HEK293 (cell line): ENCODE measurements around the gene RASA4B.

ENCODE experiments used
- CTCF ChIA-PET: fragments of 350-600 bp; formaldehyde crosslinking; extraction: SDS; loops from one replicate; lab custom pipeline; 2021; ENCODE audit warnings: antibody characterized with exemption; lab: Yijun Ruan, JAX
- POLR2A ChIA-PET: fragments of 300-600 bp; formaldehyde crosslinking; extraction: SDS; loops from one replicate; lab custom pipeline; 2020; ENCODE audit warnings: antibody characterized with exemption, inconsistent platforms; lab: Yijun Ruan, JAX
- H3K27ac ChIP-seq: fragments of 200-500 bp; sonication (Bioruptor generic); 2 replicates; pipeline ENCODE4 v1.5.1; 2014; ENCODE audit warnings: low read depth, low read length, control low read depth, inconsistent platforms; ENCODE audit errors: extremely low read depth
- H3K36me3 ChIP-seq, 2 experiments: fragments of 200-500 bp in 1 of 2; sonication (Bioruptor generic) in 1 of 2; 1 replicate in 1 of 2; 2 replicates in 1 of 2; pipeline ENCODE4 v1.5.1; 2014 to 2017; ENCODE audit warnings: inconsistent platforms in 2 of 2, low read length in 2 of 2; ENCODE audit not compliant: control insufficient read depth in 2 of 2, insufficient read depth in 1 of 2
- H3K4me1 ChIP-seq: fragments of 200-500 bp; sonication (Bioruptor generic); 2 replicates; pipeline ENCODE4 v1.5.1; 2014; ENCODE audit warnings: mild to moderate bottlenecking, low read length, inconsistent platforms; ENCODE audit not compliant: control insufficient read depth, insufficient read depth
- H3K4me3 ChIP-seq: 2 replicates; pipeline ENCODE4 v1.5.1; 2011; ENCODE audit warnings: low read depth, mild to moderate bottlenecking, control low read depth, low read length, moderate library complexity
- H3K9me3 ChIP-seq: fragments of 200-500 bp; sonication (Bioruptor generic); 2 replicates; pipeline ENCODE4 v1.5.1; 2014; ENCODE audit warnings: low read depth, low read length, inconsistent platforms; ENCODE audit not compliant: control insufficient read depth, insufficient read depth
- GLIS1 ChIP-seq: fragments of 450-650 bp; formaldehyde crosslinking; IDR thresholded peaks from 2 replicates; pipeline ENCODE4 v1.5.1; 2016; ENCODE audit warnings: missing biosample characterization, missing genetic modification characterization
- GLIS2 ChIP-seq: fragments of 450-650 bp; formaldehyde crosslinking; IDR thresholded peaks from 2 replicates; pipeline ENCODE4 v1.5.1; 2016; ENCODE audit warnings: missing biosample characterization, missing genetic modification characterization
- PRDM10 ChIP-seq: fragments of 450-650 bp; formaldehyde crosslinking; IDR thresholded peaks from 2 replicates; pipeline ENCODE4 v1.5.1; 2016; ENCODE audit warnings: missing biosample characterization, missing genetic modification characterization
- SP3 ChIP-seq: fragments of 450-650 bp; formaldehyde crosslinking; IDR thresholded peaks from 2 replicates; pipeline ENCODE4 v1.5.1; 2016; ENCODE audit warnings: missing biosample characterization, missing genetic modification characterization
- ZBTB11 ChIP-seq: fragments of 450-650 bp; formaldehyde crosslinking; conservative IDR thresholded peaks from 2 replicates; pipeline ENCODE4 v1.5.1; 2016; ENCODE audit warnings: low read depth, missing biosample characterization, missing genetic modification characterization
- ZFP3 ChIP-seq: fragments of 450-650 bp; formaldehyde crosslinking; IDR thresholded peaks from 2 replicates; pipeline ENCODE4 v1.5.1; 2016; ENCODE audit warnings: low read depth, missing biosample characterization, missing genetic modification characterization
- ZNF335 ChIP-seq: fragments of 450-650 bp; formaldehyde crosslinking; conservative IDR thresholded peaks from 2 replicates; pipeline ENCODE4 v1.5.1; 2016; ENCODE audit warnings: missing biosample characterization, missing genetic modification characterization
- ZNF610 ChIP-seq: fragments of 450-650 bp; formaldehyde crosslinking; IDR thresholded peaks from 2 replicates; pipeline ENCODE4 v1.5.1; 2016; ENCODE audit warnings: missing biosample characterization, missing genetic modification characterization, borderline replicate concordance
- ZXDB ChIP-seq: fragments of 450-650 bp; formaldehyde crosslinking; IDR thresholded peaks from 2 replicates; pipeline ENCODE4 v1.5.1; 2016; ENCODE audit warnings: missing biosample characterization, missing genetic modification characterization
- TF ChIP-seq, protein P1 (sequence below): fragments of 450-650 bp; formaldehyde crosslinking; IDR thresholded peaks from 2 replicates; pipeline ENCODE4 v1.5.1; 2016; ENCODE audit warnings: missing biosample characterization, missing genetic modification characterization
- TF ChIP-seq, protein P2 (sequence below): fragments of 450-650 bp; IDR thresholded peaks from 2 replicates; pipeline ENCODE4 v1.5.1; 2018; ENCODE audit warnings: missing biosample characterization, mild to moderate bottlenecking, missing genetic modification characterization
- TF ChIP-seq, protein P3 (sequence below): fragments of 450-650 bp; formaldehyde crosslinking; IDR thresholded peaks from 2 replicates; pipeline ENCODE4 v1.5.1; 2016; ENCODE audit warnings: missing biosample characterization, missing genetic modification characterization
- TF ChIP-seq, protein P4 (sequence below): fragments of 450-650 bp; formaldehyde crosslinking; IDR thresholded peaks from 2 replicates; pipeline ENCODE4 v1.5.1; 2016; ENCODE audit warnings: missing biosample characterization, missing genetic modification characterization

The RASA4B gene

GRCh38 chr7:102434039-102434486 lies 83.5 kb downstream of the RASA4B start:
- POLR2A ChIA-PET: interaction anchor here (0.6 to 1.0 kb wide), 2 partner anchors 18 to 314 kb away, joined by 3 to 5 read pairs; no protein-coding TSS in a partner anchor
- no peaks in the 10 kb centered on the region for H3K9me3 ChIP-seq
- H3K36me3 ChIP-seq: peaks cover 7 to 16% of the 10 kb centered on the region in 2 experiments; a peak in 2 of 3 replicates
- 0 out of 2 replicates have a peak, but pooled peaks have one; percentile 12 for TF ChIP-seq SP3 (tag by site-specific recombination)
- peak; percentile 6; the same call in 1 of the 2 replicates for TF ChIP-seq ZXDB (tag by site-specific recombination)
- TF ChIP-seq, protein P1, sequence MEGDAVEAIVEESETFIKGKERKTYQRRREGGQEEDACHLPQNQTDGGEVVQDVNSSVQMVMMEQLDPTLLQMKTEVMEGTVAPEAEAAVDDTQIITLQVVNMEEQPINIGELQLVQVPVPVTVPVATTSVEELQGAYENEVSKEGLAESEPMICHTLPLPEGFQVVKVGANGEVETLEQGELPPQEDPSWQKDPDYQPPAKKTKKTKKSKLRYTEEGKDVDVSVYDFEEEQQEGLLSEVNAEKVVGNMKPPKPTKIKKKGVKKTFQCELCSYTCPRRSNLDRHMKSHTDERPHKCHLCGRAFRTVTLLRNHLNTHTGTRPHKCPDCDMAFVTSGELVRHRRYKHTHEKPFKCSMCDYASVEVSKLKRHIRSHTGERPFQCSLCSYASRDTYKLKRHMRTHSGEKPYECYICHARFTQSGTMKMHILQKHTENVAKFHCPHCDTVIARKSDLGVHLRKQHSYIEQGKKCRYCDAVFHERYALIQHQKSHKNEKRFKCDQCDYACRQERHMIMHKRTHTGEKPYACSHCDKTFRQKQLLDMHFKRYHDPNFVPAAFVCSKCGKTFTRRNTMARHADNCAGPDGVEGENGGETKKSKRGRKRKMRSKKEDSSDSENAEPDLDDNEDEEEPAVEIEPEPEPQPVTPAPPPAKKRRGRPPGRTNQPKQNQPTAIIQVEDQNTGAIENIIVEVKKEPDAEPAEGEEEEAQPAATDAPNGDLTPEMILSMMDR: 0 out of 2 replicates have a peak, but pooled peaks have one; percentile 4
- no peak for TF ChIP-seq ZNF610 (tag by site-specific recombination)
- TF ChIP-seq ZNF335 (tag by site-specific recombination): peak; percentile 69
- TF ChIP-seq, protein P2, sequence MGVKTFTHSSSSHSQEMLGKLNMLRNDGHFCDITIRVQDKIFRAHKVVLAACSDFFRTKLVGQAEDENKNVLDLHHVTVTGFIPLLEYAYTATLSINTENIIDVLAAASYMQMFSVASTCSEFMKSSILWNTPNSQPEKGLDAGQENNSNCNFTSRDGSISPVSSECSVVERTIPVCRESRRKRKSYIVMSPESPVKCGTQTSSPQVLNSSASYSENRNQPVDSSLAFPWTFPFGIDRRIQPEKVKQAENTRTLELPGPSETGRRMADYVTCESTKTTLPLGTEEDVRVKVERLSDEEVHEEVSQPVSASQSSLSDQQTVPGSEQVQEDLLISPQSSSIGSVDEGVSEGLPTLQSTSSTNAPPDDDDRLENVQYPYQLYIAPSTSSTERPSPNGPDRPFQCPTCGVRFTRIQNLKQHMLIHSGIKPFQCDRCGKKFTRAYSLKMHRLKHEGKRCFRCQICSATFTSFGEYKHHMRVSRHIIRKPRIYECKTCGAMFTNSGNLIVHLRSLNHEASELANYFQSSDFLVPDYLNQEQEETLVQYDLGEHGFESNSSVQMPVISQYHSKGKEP: no peak
- TF ChIP-seq ZFP3 (tag by site-specific recombination): no peak
- TF ChIP-seq PRDM10 (tag by site-specific recombination): peak; percentile 77
- TF ChIP-seq GLIS2 (tag by site-specific recombination): 0 out of 2 replicates have a peak, but pooled peaks have one; percentile 2
- 0 out of 2 replicates have a peak, but pooled peaks have one; percentile 9 for TF ChIP-seq GLIS1 (tag by site-specific recombination)
- TF ChIP-seq, protein P3, sequence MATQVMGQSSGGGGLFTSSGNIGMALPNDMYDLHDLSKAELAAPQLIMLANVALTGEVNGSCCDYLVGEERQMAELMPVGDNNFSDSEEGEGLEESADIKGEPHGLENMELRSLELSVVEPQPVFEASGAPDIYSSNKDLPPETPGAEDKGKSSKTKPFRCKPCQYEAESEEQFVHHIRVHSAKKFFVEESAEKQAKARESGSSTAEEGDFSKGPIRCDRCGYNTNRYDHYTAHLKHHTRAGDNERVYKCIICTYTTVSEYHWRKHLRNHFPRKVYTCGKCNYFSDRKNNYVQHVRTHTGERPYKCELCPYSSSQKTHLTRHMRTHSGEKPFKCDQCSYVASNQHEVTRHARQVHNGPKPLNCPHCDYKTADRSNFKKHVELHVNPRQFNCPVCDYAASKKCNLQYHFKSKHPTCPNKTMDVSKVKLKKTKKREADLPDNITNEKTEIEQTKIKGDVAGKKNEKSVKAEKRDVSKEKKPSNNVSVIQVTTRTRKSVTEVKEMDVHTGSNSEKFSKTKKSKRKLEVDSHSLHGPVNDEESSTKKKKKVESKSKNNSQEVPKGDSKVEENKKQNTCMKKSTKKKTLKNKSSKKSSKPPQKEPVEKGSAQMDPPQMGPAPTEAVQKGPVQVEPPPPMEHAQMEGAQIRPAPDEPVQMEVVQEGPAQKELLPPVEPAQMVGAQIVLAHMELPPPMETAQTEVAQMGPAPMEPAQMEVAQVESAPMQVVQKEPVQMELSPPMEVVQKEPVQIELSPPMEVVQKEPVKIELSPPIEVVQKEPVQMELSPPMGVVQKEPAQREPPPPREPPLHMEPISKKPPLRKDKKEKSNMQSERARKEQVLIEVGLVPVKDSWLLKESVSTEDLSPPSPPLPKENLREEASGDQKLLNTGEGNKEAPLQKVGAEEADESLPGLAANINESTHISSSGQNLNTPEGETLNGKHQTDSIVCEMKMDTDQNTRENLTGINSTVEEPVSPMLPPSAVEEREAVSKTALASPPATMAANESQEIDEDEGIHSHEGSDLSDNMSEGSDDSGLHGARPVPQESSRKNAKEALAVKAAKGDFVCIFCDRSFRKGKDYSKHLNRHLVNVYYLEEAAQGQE: no peak
- TF ChIP-seq ZBTB11: 0 out of 2 replicates have a peak, but pooled peaks have one; percentile 8
- TF ChIP-seq, protein P4, sequence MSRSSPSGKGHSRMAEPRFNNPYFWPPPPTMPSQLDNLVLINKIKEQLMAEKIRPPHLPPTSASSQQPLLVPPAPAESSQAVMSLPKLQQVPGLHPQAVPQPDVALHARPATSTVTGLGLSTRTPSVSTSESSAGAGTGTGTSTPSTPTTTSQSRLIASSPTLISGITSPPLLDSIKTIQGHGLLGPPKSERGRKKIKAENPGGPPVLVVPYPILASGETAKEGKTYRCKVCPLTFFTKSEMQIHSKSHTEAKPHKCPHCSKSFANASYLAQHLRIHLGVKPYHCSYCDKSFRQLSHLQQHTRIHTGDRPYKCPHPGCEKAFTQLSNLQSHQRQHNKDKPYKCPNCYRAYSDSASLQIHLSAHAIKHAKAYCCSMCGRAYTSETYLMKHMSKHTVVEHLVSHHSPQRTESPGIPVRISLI: peak; percentile 79
- H3K27ac ChIP-seq: peak overlapping the region; percentile 68; the same call in 1 of the 2 replicates
- peaks cover 15% of the 10 kb centered on the region for H3K4me1 ChIP-seq
- peak overlapping the region; percentile 83 for H3K4me3 ChIP-seq
- CTCF ChIA-PET: interaction anchor here (0.6 to 1.0 kb wide), 4 partner anchors 22 to 1826 kb away, joined by 3 to 6 read pairs (median 3); partner anchors contain the start of gene PRKRIP1
